ENCODE data around the gene ATP7A.

GRCh38 chrX:77930581-77930980 is 20.1 kb downstream of the ATP7A start:
- TF ChIP-seq, protein P1, sequence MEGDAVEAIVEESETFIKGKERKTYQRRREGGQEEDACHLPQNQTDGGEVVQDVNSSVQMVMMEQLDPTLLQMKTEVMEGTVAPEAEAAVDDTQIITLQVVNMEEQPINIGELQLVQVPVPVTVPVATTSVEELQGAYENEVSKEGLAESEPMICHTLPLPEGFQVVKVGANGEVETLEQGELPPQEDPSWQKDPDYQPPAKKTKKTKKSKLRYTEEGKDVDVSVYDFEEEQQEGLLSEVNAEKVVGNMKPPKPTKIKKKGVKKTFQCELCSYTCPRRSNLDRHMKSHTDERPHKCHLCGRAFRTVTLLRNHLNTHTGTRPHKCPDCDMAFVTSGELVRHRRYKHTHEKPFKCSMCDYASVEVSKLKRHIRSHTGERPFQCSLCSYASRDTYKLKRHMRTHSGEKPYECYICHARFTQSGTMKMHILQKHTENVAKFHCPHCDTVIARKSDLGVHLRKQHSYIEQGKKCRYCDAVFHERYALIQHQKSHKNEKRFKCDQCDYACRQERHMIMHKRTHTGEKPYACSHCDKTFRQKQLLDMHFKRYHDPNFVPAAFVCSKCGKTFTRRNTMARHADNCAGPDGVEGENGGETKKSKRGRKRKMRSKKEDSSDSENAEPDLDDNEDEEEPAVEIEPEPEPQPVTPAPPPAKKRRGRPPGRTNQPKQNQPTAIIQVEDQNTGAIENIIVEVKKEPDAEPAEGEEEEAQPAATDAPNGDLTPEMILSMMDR (IDR thresholded peaks at IDR 0.05; ENCODE audit: extremely low read depth in 1 of 2, insufficient read depth in 1 of 2, low read depth in 1 of 2, low read length in 2 of 2) = no peak
- TF ChIP-seq POLR2AphosphoS5 (IDR thresholded peaks at IDR 0.05; ENCODE audit: insufficient read depth, low read depth, low read length) = no peak
- TF ChIP-seq EZH2 (IDR thresholded peaks at IDR 0.05; ENCODE audit: borderline replicate concordance, low read depth, low read length, severe bottlenecking) = no peak
- no peak for TF ChIP-seq POLR2A (IDR thresholded peaks at IDR 0.05; ENCODE audit: low read depth, low read length)
- TF ChIP-seq FOS (IDR thresholded peaks at IDR 0.05; ENCODE audit: borderline replicate concordance, insufficient read depth, low read length) = no peak
- TF ChIP-seq JUN (IDR thresholded peaks at IDR 0.05; ENCODE audit: borderline replicate concordance, insufficient read depth, insufficient read length, low read depth) = no peak
- TF ChIP-seq, protein P2, sequence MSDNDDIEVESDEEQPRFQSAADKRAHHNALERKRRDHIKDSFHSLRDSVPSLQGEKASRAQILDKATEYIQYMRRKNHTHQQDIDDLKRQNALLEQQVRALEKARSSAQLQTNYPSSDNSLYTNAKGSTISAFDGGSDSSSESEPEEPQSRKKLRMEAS (IDR thresholded peaks at IDR 0.05; ENCODE audit: insufficient read depth, insufficient read length) = no peak
- TF ChIP-seq MYC (IDR thresholded peaks at IDR 0.05; ENCODE audit: low read depth, low read length) = no peak
